GM12892 (cell line): ENCODE measurements around the gene GOPC.

ENCODE experiments used
- POLR2AphosphoS5 ChIP-seq: IDR thresholded peaks from 2 replicates; pipeline ENCODE4 v1.6.1; 2011; ENCODE audit warnings: low read depth, low read length, control low read depth
- TAF1 ChIP-seq: IDR thresholded peaks from 2 replicates; pipeline ENCODE4 v1.6.1; 2011; ENCODE audit warnings: low read depth, mild to moderate bottlenecking, control low read depth, low read length, borderline replicate concordance

GRCh38 chr6:117600008-117600743 lies 2.1 kb downstream of the GOPC start:
- no peak for TF ChIP-seq TAF1
- TF ChIP-seq POLR2AphosphoS5 = no peak
